ENCODE measurements around the gene CACNA1H. TPM values are rescaled to one million over a fixed set of nuclear protein-coding genes. Genes with fewer than 3 reads are reported as not detected.
"Not testable (repeated sequence)": the region's sequence is repeated elsewhere in the genome, so short reads cannot be mapped to it uniquely, and the experiment has no call there.

The CACNA1H gene
- polyA plus RNA-seq, 4 donors = 17.1 to 31.1 (median 18.5) TPM

DNA sequence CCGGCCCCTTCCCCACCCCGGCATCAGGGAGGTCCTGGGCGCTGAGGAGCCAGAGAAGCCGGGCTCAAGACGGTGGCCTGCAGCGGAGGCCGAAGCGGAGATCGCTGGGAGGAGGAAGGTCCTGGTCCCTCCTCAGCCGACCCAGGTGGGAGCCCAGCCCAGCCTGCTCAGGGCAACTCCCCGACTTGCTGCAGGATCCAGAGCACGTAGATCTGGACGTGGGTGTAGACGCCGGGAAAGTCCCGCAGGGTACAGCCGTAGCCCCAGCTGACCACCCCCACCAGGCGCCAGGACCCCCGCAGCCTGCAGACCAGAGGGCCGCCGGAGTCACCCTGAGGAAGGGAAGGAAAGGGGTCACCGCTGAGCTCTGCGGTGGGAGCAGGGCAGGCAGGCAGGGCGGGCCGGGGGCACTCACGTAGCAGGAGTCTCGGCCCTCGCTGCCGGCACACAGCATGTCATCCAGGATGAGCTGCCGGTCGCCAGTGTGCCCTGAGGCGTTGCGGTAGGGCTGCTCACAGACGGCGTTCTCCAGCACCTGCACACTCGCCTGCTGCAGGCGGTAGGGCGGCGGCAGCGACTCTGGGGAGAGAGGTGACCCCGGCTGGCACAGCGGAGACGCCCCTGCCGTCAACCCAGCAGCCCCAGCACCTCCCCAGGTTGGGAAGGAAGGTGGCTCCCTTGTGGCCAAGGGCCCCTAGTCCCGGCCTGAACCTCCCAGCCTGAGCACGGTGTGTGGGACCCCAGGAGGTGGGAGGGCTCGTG is 108.4 kb downstream of the CACNA1H start:
- DNase-seq (ENCODE audit: low read depth in 4 of 4, low spot score in 3 of 4) = no peak

DNA sequence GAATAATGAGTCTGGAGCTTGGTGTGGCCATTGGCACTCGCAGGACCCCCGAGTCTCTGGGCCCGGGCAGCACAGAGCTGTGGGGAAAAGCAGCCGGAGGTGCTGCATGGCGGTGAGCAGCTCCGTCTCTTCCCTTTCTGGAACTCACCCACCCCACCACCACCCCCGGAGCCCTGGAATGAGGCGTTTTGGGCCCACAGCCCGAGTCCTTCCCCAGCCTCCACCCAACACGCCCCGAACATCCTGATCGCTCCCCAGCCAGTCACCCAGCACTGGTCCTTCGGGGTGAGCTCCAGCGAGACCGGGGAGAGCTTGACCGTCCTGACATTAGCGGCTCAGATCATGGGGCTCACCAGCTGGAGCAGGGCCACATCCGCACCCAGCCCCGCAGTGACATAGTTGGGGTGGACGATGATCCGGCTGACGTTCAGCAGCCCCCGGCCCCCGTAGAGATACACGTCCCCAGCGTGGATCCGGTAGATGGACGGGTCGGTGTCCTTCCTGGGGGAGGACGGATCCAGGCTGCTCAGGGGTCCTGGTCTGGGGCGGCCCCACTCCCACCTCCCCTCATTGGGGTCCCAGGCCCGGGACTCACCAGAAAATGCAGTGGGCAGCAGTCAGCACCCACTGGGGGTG is 109.4 kb downstream of the CACNA1H start:
- no peak for DNase-seq (ENCODE audit: low read depth in 4 of 4, low spot score in 3 of 4)

DNA sequence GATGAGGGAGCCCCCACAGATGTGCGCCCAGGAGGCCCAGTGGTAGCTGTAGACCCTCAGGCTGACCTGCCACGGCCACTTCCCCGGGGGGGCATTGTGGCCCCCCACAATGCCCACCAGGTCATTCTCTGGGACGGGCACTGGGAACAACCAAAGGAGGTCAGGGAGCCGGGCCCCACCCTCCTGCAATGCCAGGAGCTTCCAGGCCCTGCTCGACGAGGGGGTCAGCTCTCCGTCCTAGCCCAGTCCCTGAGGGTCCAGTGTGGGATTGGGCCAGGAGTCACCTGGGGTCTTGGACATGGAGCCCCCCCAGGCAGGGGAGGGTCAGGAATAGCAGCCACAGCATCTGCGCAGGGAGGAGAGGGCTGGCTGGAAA is 109.9 kb downstream of the CACNA1H start:
- no peak for DNase-seq (ENCODE audit: low read depth in 4 of 4, low spot score in 3 of 4)

GRCh38 chr16:1263591-1264344 is 110.9 kb downstream of the CACNA1H start:
- DNase-seq (ENCODE audit: low read depth in 4 of 4, low spot score in 3 of 4) = no peak

DNA sequence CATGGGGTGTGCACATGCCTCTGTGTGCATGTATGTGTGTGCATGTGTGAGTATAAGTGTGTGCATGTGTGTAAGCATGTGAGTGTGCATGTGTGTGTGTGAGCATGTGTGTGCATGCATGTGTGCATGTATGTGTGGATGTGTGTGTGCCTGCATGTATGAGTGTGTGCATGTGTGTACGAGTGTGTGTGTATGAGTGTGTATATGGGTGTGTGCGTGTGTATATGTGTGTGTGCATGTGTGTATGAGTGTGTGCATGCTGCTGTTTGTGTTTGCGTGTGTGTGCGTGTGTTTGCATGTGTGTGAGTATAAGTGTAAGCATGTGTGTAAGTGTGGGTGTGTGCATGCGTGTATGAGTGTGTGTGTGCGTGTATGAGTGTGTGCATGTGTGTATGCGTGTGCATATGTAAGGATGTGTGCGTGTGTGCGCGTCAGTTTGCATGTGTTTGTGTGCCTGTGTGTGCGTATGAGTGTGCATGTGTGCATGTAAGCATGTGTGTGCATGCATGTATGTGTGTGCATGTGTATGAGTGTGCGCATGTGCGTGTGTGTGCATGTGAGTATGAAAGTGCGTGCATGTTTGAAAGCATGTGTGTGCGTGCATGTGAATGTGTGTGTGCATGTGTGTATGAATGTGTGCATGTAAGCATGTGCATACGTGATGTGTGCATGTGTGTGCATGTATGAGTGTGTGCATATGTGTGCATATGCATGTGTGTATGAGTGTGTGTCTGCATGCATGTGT is 111.6 kb downstream of the CACNA1H start:
- no peak for DNase-seq (ENCODE audit: low read depth in 4 of 4, low spot score in 3 of 4)

DNA sequence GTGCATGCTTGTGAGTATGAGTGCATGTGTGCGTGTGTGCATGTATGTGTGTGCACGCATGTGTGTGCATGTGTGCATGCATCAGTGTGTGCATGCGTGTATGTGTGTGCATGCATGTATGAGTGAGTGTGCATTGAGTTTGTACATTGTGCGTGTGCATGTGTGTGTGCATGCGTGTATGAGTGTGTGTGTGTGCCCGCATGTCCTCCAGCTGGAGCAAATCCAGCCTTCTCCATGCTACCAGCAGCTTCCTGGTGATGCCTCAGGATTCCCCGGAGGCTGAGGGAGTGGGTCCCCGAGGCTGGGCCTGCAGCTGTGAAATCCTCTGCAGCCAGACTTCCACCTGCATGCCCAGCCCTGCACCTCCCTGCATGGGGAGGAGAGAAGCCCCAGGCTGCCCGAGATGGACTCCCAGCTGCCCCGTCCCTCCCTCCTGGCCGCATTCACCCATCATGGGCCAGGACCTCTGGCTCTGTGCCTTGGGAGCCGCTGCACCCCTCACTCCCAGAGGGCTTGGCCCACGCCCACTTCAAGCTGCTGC is 112.3 kb downstream of the CACNA1H start:
- DNase-seq (ENCODE audit: low read depth in 4 of 4, low spot score in 3 of 4) = no peak

GRCh38 chr16:1265826-1266225 is 112.9 kb downstream of the CACNA1H start:
- DNase-seq (ENCODE audit: low read depth in 4 of 4, low spot score in 3 of 4) = no peak

- not testable (repeated sequence) for DNase-seq (ENCODE audit: low read depth in 4 of 4, low spot score in 3 of 4)
These were observed 116.5 kb downstream of the CACNA1H start for GRCh38 chr16:1269418-1269817.

DNA sequence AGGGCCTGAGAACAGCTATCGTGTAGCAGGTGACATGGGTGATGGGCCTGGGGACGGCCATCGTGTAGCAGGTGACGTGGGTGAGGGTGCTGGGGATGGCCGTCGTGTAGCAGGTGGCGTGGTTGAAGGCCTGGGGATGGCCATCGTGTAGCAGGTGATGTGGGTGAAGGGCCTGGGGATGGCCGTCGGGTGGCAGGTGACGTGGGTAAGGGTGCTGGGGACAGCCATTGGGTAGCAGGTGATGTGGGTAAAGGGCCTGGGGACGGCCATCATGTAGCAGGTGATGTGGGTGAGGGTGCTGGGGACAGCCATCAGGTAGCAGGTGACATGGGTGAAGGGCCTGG is 118.4 kb downstream of the CACNA1H start:
- no peak for DNase-seq (ENCODE audit: low read depth in 4 of 4, low spot score in 3 of 4)

Other genes with a start within 250 kb of the CACNA1H start
- gene LMF1, start 182.1 kb upstream of the CACNA1H start, polyA plus RNA-seq (ENCODE audit: insufficient read length in 4 of 4) = 10 to 100 TPM; 14.2 to 19.9 (median 16.9) TPM
- gene SOX8, start 171.3 kb upstream of the CACNA1H start, polyA plus RNA-seq (ENCODE audit: insufficient read length in 4 of 4) = 1 to 10 TPM; 2.6 to 5.7 (median 4.0) TPM
- under 1 TPM; 0.11 to 0.34 (median 0.23) TPM for gene SSTR5, start 80.4 kb upstream of the CACNA1H start, polyA plus RNA-seq (ENCODE audit: insufficient read length in 4 of 4)
- under 1 TPM in 1 of 4 donors, not detected in 3; 0.05 TPM for gene C1QTNF8, start 56.9 kb upstream of the CACNA1H start, polyA plus RNA-seq (ENCODE audit: insufficient read length in 4 of 4)
- 1 to 10 TPM in 2 of 4 donors, under 1 TPM in 2; 0.47 to 1.6 (median 0.90) TPM for gene TPSG1, start 72.2 kb downstream of the CACNA1H start, polyA plus RNA-seq (ENCODE audit: insufficient read length in 4 of 4)
- under 1 TPM in 1 of 4 donors, not detected in 3; 0.16 TPM for gene TPSB2, start 77.1 kb downstream of the CACNA1H start, polyA plus RNA-seq (ENCODE audit: insufficient read length in 4 of 4)
- gene TPSAB1, start 87.6 kb downstream of the CACNA1H start, polyA plus RNA-seq (ENCODE audit: insufficient read length in 4 of 4) = under 1 TPM in 3 of 4 donors, not detected in 1; 0.09 to 0.36 (median 0.25) TPM
- under 1 TPM in 1 of 4 donors, not detected in 3; 0.55 TPM for gene TPSD1, start 103.0 kb downstream of the CACNA1H start, polyA plus RNA-seq (ENCODE audit: insufficient read length in 4 of 4)
- gene UBE2I, start 156.5 kb downstream of the CACNA1H start, polyA plus RNA-seq (ENCODE audit: insufficient read length in 4 of 4) = 100 to 1,000 TPM; 169 to 186 (median 176) TPM
- 1 to 10 TPM; 3.9 to 8.5 (median 4.7) TPM for gene BAIAP3, start 180.5 kb downstream of the CACNA1H start, polyA plus RNA-seq (ENCODE audit: insufficient read length in 4 of 4)
- gene TSR3, start 198.8 kb downstream of the CACNA1H start, polyA plus RNA-seq (ENCODE audit: insufficient read length in 4 of 4) = 10 to 100 TPM; 37.9 to 62.9 (median 46.1) TPM
- 10 to 100 TPM; 57.3 to 69.5 (median 60.3) TPM for gene GNPTG, start 198.8 kb downstream of the CACNA1H start, polyA plus RNA-seq (ENCODE audit: insufficient read length in 4 of 4)